HG03460 (cell line): ENCODE results near the gene BCL11A.

Experiments used
- ATAC-seq: cut with Tn5 transposase; IDR thresholded peaks from one replicate; pipeline ENCODE4 v1.9.1; 2021; ENCODE audit not compliant: unreplicated experiment

BCL11A gene

GRCh38 chr2:60529136-60529784 lies 24.2 kb downstream of the BCL11A start:
- ATAC-seq, result no peak

- ATAC-seq, result no peak
Observed at GRCh38 chr2:60528281-60529020, 25.0 kb downstream of the BCL11A start.

DNA sequence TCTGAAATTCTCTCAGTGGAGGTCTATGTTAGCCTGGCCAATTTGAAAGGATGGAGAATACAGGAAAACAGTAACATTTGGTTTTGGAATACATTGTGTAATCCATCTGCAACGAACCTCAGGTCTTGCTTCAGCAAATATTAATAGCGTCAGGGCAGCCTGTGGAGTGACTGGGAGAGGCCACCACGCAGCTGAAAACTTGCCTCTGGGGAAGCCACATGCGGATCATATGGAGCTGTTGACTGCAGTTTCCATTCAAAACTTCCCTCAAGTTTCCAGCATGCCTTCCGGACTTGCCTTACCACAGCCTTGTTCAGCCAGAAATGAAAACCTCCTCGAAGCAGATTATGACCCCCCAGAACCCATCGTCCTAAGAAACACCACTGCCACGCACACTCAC lies 25.7 kb downstream of the BCL11A start:
- ATAC-seq, result no peak

DNA sequence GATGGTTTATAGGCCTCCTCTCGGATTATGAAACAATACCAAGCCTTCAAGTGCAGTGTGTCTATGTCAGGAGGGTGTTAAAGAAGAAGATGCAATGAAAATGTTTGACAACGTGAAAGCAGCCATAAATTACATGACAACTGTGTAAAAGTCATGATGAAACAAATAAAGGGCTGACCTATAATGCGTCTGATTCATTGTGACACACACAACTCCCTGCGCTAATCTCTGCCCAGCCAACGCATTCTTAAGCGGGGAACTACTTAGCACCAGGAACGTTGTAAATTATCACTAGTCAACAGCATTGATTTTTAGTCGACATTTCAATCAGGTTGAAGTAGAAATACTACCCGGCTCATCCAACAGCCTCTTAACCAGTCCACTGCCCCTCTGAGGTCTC lies 26.8 kb downstream of the BCL11A start:
- no peak for ATAC-seq

DNA sequence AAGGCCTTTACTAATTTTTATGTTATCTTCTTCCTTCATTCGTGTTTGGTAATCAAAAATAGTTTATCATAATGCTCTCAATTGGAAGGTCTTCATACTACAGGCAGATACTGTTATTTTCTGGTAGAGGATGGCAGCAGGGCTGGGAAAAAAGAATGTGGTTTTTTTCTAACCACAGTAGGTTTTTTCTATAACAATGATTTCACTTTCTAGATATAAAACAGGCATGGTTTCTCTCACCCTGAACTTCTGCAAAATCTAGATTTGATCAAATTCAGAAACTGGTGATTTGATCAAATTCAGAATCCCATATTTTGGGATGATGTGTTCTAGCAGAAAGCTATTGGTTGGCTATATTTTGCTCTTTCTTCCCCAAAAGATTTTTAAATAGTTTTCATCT lies 27.6 kb downstream of the BCL11A start:
- no peak for ATAC-seq

DNA sequence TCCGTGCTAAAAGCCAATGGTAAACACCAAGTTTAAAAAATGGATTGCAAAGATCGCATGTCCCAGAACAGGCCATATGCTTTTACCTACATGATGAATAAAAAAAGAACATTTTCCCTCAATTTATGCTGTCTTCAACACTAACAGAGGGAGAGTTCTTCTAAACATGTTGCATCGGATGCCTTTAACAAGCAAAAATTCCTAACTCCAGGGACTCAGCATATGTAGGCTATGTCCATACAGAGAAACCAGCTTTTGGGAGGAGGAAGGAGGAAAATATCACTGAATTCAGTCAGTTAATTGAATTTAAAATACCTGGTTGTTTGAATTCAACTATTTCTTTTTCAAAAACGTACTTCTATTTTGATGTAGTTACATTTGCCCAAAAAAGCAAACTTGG lies 28.6 kb downstream of the BCL11A start:
- no peak for ATAC-seq

GRCh38 chr2:60523963-60524362 lies 29.5 kb downstream of the BCL11A start:
- ATAC-seq, result no peak

- no peak for ATAC-seq
Observed at GRCh38 chr2:60522462-60522861, 31.0 kb downstream of the BCL11A start.

GRCh38 chr2:60521626-60522025 lies 31.8 kb downstream of the BCL11A start:
- no peak for ATAC-seq

DNA sequence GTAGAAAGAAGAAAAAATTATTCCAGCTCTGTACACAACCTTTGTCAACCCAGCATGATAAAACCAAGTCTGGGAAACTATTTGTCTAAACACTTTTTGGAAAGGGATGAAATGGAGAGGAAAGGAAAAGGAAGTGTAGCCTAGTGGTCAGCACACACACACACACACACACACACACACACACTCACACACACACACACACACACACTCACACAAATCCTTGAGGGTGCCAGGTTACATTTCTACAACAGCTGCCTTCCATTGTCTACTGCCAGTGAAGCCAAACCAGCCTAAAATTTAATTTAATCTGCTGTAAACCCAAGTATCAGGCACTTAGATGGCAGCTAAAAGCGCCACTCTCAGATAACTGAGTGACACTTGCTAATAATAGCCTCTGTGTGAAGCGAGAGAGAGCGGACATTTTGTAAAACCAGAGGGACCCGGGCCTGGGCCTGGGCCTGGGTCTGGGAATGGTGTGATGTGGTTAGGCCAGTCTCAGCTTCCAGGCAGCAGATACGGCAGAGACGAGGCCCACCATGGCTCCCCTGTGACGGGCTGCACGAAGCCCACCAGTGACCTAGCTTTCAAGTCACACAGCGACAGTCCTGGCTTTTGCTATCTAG lies 32.4 kb downstream of the BCL11A start:
- ATAC-seq, result no peak

DNA sequence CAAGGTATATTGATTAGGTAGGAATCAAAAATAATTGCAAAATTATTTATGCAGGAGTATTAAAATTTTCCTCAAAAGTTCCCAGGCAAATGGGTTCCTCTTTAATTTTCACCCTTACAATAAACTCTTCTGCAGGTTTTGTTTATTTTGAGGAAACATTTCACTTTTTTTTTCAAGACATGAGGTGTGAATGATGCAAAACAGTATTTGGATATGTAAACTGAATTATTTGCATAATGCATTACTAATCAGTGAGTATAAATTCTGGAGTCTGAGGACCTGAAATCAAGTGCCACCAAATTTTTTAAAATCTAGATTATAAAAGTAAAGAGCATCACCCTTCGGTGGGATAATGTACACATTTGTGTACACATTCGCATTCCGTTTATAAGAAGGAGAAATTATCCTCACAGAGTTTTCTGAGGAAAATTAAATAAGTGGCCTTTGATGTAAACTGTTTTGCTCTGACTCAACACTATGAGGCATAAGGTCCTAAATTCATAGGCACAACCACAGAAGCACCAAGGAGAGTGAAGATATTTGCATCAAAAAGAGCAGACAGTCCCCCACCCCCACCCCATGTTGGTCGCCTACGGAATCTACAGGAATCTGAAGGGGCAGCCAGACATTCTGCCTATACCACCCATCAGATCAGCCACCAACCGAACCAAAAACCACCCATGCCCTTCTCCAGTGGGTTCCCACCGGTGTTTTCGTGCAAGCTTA lies 33.1 kb downstream of the BCL11A start:
- ATAC-seq, result no peak

DNA sequence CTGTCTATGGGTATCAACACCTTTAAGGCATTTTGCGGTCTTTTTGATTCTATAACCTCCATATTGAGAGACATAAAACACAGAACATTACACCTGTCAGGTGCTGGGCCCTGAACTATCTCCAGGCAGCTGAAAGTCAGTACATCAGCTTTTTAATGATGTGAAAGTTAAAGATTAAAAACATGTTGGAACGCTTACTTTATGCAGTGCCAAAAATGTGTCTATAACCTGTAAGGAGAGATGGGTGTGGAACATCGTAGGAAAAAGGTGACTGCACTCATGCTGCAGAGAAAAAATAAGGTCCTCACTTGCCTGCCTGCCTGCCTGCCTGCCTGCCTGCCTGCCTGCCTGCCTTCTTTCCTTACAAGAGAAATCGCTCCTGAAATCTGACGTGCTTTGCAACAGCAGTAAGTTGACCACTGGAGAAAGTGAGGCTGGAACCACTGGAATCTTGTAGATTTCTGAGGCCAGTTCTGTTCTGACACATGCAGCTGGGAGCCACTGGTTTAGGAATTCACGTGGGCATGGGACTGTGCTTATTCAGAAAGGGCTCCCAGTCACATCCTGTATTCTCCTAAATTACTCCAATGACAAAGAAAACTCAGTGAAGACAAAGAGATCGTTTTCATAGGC lies 34.1 kb downstream of the BCL11A start:
- no peak for ATAC-seq

DNA sequence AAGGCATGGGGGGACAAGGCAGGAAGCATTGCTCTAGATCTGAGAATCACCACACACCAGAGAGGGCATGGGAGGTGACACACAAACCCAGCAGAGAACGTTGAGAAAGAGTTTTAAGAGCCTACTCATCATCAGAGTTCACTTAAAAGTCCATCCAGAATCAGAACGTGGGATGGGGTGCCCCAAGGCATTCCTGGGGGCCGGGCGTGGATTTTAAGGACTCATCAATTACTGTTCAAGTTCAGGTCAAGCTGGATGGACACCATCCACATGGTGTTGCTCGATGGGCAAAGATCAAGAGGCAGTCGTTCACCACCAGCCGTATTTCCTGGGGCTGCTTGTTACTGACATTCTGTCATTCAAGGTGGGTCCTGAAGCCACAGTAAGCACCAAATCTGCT lies 34.9 kb downstream of the BCL11A start:
- no peak for ATAC-seq

GRCh38 chr2:60517446-60517845 lies 36.0 kb downstream of the BCL11A start:
- ATAC-seq, result no peak

DNA sequence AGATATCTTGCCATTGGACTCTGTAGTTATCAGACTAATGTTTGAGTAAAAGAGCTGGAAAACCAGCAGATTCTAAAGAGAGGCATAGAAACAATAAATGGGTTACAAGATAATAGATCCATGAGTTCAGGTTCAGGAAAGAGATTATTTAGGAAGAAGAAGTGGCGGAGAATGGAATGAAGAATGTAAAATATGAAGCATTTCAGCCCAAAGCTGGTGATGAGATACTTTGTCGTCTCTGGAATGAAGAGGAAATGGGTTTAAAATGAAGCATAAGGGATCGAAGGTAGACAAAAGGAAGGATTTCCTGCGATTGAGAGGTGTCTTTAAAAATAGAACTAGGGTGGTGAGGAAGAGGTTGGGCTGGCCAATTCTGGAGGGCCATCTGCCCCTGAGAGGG lies 36.6 kb downstream of the BCL11A start:
- no peak for ATAC-seq

DNA sequence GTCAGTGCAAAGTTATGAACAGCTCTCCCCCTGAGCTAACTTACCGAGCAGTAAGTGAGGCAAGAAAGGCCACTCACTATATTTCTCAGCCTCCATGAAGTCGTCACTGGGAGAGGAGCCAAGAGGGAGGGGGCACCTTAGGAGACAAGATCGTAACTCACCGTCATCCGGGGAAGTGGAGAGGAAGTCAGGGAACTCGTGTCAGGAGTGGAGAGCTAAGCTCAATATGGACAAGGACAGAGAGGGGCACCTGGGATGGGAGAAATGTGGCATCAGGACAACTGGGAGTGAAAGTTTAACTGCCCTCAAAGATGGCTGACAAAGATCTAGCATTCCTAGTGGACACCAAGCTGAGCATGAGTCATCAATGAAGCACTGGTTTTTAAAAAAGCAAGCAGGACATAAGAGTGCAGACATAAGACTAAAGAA lies 37.1 kb downstream of the BCL11A start:
- ATAC-seq, result no peak

DNA sequence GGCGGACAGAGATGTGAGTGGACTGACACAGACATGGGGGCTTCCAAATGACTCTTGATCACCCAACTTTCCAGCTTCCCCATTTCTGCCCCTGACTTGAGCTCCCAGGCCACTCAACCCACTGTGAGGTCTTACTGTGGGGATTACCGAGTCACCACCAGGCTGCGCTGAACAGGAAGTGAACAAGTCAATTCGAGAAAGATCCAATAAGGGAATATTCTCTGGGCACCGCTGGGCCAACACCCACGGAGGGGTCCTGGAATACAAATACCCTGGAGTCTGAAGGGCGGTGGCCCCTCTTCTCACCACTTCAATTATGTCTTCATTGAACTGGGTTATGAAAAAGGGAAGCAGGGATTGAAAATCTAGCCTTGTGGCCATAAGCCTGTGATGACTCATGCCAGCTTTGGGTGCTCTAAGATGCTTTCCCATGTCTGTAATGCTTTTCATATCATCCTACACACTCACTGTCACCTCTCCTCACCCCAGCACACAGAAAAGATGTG lies 37.7 kb downstream of the BCL11A start:
- peak; percentile 87 for ATAC-seq

DNA sequence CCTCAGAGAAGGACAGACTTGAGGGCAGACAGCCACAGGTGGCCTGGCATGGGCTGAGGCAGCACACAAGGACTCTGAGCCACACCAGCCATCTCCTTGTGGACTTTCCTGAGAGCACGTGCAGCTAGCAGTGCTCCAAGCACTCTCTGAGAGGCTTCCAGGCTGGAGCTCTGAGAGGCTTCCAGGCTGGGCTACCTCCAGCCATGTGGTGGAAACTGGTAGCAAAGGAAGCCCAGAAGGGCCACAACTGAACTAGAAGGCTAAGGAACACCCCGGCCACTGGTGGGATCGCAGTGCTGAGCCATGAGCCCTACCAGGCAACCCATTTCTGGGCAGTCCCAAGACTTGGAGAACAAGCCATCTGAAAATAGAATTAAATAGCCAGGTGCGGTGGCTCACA lies 39.5 kb downstream of the BCL11A start:
- no peak for ATAC-seq

GRCh38 chr2:60513191-60513590 lies 40.3 kb downstream of the BCL11A start:
- no peak for ATAC-seq

DNA sequence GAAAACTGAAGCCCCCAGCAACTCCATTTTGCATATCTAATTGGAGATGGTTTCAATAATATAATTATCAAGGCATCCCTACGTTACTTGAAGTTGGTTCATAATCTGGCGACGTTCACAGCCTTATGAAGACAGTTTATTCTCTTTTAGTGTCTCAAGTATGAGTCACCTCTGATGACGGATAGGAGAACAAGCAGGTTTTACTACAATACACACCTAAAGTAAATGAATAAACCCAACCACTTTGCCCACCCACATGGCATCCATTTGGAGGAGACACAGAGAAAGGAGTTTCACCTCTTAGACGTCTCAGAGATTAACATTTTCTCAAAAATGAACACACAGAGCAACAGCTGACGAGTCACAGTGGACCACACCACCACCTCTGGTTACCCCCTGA lies 40.8 kb downstream of the BCL11A start:
- ATAC-seq, result no peak

GRCh38 chr2:60512062-60512622 lies 41.3 kb downstream of the BCL11A start:
- ATAC-seq, result no peak
